ENCODE data around the gene JAG1.

Gene JAG1

DNA sequence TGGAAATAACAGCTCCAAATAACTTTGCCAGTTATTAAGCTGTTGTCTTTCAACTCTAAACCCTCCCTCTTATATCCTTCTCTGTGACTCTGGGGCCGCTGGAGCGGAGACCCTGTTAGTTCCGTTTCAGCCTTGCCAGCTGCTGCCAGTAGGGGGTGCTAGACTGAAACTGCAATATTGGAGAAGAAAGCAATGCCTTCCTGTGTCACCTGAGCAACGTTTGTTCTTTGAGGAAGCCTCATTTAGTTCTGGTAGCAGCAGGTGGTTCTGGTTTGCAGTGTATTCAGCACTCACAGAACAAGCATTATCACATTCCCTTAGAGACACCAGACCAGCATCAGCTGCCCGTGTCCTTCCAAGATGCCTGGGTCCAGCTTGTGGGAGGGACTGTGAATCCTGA, 22.9 kb upstream of the JAG1 start:
- no peak for DNase-seq

DNA sequence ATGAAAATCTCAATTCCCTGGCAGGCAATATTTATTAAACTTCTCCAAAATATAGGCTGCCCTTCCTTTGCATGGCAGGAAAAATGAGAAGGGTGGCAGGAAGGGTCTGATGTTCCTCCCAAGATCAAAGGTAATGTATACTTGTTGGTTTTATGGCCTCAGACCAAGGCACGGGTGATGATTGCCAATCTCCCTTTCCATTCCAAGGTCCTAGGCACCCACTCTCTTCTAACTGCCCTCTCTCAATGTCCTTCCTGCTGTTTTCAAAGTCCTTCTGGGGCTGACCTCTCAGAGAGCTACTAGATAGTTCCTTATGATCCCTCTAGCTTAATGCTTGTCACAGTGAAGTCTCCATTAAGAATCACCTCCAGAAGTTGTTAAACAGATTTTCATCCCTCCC, 15.6 kb upstream of the JAG1 start:
- DNase-seq = no peak

DNA sequence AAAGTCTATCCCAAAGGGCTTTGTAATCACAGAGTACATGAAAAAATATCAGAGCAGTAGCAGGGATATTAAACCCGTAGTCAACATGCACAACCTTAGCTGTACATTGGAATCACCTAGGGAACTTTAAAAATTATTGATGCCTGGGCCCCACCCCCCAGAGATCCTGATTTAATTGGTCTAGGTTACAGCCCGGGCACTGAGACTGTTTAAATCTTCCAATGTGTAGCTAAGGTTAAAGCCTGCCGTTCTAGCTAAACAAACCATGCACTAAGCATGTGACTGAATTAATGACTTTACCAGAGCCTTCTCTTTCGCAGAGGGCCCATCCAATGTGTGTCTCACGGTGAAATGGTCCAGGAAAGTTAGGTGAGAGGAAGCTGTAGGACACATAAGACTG, 14.1 kb upstream of the JAG1 start:
- no peak for DNase-seq

DNA sequence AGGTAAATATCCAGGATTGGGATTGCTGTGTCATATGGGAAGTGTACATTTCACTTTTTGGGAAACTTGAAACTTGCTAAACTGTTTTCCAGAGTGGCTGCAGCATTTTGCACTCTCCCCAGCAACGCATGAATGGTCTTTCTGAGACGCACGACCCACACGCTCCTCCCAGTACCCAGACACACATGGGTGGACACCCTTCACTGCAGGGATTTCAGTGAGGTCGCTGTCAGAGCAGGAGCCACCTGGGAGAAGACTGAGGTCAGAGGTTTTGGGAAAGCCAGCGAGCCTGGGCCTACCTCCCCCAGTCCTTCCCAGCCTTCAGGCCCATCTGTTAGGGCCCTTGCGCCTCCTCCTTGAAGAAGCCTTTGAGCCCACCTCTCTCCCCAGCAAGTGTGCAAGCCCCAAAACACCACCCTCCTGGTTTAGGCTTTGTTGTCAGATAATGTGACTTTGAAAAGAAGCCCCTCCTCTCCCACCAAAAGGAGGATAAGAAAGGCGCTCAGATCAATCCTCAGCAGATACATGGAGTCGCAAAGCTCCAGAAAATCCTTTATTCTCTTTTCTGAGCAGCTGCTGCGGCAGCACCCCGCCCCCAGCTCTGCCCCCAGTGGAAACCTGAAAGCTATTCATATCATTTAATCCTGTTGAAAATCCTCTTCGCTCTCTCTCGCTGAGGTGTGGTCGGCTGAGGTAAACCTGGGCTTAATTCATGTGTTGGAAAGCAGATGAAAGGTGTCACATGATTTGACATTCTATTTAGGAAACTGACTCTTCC, 12.7 kb upstream of the JAG1 start:
- no peak for DNase-seq

DNA sequence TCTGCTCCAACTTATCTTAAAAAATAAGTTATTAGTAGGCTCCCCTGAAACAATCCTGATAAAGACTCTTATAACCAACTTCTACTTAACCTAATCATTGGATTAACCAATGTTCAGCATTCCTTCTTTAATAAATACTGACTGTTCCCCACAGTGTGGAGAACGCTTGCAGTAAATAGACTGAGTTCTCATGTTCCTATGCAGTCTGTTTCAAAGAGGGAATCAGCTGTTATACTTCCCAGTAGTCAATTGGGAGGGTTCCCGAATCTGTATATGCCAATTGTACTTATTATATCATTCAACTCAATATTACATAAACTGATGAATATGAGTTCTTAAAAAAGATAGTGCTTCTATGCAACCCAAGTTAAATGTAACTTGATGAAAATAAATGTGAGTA, 9.7 kb upstream of the JAG1 start:
- no peak for DNase-seq

DNA sequence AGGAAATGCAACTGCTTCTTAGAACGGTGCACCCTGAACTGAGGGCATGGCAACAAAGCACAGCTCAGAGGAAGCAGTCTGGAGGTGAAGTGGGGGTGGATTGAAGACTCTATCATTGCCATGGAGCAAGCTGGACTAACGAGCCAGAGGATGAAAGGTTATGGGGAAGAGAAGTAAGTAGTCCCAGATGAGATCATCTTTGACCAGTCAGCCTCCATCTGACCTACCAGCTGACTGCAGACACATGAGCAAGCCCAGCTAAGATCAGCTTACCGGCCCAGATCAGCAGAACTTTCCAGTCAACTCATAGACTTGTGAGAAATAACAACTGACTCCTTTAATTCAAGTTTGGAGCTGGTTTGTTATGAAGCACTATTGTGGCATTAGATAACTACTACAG, 9.1 kb upstream of the JAG1 start:
- no peak for DNase-seq

DNA sequence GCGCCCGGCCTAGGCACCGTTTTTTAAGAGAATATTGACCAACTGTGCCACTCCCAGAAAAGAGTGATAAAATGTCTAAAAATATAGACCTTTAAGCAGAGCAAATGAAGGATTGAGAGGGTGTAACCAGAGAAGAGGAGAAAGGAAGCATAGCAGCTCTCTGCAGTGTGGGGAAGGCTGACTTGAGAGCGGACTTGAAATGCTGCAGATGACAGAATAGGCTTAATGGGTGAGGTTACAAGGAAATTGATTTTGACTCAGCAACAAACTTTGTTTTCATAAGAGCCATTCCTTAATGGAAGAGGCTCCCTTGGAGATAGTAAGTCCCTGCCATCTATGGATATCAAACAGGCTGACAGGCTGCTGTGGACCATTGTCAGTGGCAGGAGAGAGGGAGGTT, 7.7 kb upstream of the JAG1 start:
- DNase-seq = no peak

DNA sequence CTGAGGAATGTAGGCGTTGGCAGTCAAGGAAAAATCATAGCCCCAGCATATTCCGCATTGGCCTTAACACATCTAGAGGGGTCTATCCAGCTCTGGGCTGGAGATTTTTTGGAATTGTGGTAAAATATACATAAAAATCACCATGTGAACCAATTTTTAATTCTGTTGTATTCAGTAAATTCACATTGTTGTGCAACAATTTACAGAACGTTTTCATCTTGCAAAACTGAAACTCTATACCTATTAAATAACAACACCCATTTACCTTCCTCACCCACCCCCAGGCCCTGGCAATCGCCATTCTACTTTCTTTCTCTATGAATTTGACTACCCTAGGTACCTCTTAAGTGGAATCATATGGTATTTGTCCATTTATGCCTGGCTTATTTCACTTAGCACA, 6.8 kb upstream of the JAG1 start:
- no peak for DNase-seq

DNA sequence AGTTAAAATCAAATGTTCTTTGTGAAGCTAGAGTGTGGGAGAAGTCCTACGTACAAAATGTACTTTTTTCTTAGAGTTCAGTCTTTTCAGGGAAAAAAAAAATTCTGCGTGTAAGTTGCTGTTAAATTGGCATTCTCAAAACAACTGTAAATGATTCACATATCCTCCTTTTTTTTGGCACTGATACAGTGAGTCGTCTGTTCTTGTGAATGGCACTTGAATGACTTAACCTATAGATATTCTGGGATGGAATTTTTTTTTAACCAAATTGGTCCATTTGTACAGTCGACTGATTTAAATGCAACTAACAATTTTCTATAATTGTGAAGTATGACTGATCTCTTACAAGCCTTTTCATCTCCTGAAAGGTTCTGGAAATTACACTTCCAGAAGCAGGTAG, 5.5 kb upstream of the JAG1 start:
- no peak for DNase-seq

DNA sequence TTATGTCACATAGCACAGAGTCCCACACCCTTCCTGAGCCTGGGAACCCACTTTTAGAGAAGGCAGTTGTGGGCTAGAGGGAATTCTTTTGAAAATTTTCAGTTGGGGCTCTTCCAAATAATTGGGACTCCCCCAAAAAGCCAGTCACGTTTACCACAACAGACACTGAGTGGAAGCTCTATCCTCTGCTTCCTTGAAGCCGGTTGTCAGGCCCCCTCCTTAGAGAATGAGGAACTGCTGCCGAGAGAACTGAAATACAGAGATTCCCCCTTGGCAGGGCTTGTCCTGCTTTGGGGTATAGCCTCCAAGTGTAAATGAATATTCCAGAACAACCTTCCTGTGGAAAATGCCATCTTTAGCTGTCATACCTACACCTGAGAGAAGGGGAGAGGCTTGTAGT, 2.7 kb upstream of the JAG1 start:
- no peak for DNase-seq

DNA sequence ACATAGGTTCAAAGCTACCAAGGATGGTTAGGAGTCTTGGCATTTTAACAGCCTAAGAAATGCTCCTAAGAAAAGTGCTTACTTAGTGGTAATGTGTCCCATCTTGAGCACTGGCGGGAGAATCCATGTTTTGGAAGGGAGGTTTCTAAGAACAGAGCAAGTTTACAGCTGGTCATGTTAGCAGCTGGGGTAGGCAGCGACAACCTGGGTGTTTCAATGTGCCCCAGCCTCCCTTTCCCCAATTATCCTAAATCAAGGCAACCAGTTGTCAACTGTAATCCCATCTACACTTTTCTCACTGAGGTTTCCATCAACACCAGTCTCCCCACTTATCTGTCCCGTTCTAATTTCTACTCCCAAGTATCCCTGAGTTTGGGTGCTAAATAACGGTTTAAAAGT, 1.6 kb upstream of the JAG1 start:
- DNase-seq = no peak

DNA sequence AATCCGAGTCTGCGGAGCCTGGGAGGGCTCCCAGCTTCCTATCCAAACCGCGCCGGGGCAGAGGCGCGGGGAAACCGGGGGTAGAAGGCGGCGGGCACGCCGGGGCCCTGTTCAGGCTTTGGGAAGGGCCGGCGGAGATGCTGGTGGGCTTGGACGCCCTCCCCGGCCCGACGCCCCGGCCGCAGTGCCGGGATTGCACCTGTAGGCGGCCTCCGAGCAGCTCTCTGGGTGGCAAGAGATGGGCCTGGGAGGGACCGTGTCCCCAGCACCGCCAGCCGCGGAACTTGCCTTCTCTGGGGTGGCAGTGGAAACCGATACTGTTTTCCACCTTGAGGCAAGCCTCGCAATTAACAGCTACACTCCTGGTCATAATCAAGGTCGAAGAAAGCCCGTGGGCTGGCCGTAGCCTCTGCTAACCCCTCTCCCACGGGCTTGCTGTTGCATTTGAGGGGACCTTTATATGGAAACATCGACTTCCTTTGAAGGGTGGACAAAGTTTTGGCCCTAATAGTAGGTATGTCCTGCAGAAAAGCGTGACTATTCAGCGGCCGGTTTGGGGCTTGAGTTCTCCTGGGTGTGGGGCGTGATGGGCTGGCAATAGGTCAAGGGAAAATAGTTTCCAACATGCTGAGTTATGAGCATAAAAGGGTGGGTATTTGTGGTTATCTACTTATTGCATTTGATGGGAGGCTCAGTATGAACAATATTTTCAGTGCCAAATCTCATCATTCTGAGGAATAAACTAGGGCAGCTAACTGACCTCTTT, 1.1 kb upstream of the JAG1 start:
- peak; percentile 70 for DNase-seq

DNA sequence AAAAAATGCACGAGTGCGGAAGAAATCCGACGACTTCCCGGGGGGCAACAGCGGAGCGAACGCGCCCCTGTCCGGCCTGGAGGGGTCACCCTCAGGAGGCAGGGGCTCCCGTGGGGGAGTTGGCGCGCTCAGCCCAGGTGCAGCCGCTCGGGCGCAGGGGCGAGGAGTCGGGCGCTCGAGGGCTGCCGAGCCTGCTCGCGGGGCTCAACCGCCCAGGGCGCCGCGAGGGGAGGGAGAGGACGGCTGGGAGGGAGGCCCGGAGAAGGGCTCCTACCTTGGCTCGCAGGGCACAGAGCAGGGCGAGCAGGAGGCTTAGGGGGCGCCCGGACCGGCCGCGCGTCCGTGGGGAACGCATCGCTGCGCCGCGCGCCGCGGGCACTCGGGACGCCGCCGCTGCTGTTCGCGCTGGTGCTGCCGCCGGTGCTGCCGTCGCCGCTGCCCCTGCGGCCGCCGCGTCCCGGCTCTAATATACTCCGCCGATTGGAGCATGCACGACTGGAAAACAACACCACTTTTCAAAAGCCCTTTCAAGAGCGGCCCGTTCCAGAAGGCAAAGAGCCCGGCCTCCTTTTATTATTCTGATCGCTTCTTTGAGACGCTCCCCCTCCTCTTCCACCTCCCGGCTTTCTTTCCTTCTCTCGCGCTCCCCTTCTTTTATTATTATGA, 490 bp downstream of the JAG1 start:
- peak; percentile 77 for DNase-seq

DNA sequence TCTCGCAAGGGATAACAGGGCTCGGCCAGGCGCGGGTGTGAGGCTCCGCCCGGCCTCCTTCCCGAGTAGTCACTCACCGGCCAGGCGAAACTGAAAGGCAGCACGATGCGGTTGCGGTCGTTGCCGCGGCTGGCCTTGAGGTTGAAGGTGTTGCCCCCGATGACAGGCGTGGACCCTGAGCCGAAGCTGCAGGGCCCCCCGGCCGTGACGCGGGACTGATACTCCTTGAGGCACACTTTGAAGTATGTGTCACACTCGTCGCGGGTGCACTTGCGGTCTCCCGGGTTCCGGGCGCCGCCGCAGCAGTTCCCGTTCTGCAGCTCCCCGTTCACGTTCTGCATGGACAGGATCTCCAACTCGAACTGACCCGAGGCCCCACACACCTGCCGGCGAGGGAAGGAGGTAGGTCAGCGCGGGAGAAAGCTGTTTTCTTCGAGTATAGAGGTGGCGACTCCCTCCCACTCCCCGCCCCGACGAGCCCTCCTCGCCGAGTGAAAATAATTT, 1.1 kb downstream of the JAG1 start:
- peak; percentile 65 for DNase-seq

DNA sequence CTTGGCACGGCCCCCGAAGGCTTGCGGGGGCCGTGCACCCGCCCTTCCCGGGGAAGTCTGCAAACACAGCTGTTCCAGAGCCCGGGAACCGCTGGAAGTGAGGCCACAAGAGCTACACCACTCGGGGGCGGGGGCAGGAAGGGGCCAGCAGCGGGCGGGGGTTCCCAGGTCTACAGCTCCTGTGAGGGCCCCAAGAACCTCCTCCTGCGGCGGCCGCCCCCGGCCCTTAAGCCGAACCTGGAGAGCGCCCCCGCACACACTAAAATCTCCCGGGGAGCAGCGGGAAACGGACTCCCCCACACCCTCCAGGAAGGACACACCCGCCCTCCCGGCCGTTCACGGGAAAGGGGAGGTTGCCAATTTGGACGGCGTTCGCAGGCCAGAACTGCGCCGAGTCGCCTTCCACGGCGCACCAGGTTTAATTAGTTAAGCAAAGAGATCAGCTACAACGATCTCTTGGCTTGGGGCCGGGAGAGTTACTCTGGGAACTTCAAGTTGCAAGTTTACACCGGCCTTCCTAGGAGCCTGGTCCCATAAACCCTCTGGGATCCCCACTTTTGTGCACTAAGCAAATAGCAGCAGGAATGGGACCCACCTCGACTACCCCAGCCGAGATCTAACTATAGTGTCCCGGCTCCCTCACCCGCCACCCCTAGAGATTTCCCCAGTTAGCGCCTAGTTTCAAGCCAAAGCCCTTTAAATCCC, 1.7 kb downstream of the JAG1 start:
- DNase-seq = no peak

DNA sequence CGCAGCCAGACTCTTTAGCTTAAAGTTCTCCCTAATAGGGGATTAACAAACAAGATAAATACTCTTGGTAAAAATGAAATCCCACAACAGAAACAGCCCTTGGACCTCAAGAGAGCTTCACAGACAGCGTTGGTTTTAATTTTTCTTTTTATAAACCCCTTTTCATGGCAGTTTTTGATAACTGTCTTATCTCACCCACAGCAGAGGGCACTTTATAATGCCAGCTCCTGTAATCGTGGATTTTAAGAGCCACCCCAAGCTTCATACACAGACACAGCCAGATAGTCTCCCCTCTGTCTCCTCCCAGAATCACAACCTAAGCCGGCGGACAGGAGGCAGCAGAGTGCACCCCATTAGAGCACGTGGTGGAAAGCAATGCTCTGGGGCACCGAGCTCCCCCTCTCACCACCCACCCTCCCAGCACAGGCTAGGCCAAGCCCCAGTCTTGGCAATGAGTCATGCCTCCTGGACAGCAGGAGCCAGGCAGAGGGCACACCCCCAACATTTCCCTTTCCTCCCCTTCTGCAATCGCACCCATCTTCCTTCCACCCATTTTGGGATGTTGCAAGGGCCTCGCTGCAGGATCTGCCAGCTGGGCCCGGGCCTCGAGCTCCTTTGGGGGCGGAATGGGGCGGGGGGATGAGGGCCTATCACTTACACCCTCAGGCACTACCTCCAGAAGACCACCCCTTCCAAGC, 2.4 kb downstream of the JAG1 start:
- no peak for DNase-seq

DNA sequence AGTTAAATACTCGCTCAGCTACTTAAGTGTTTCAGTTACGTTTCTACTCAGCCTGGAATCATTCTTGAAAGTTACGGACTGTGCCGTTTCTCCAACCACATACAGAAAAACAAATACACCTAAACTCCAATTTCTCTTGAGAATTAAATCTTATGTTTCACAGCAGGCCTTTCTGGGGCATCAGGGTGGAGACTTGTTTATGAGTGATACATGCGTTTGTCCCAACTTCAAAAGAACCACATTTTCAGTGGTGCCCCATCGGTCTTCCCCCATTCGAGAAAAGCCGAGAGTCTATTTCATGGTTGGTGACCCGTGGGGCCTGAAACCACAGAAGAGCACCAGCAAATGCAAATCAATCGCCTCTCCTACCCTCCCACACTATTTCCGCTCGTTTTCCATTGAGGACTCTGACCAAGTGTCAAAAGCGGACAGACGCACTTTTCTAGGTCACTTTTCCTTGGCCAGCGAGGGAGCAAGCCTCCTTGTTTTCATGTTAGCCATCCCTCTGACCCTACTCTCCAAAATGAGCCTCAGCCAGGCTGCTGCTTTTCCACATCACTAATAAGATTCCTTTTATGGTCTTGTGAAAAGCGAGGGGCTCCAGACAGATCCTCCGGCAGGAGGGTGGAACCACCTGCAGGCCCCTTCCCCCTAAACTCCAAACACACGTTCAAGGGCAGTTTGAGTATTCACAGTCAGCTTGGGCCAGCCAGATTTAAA, 3.1 kb downstream of the JAG1 start:
- peak; percentile 24 for DNase-seq

DNA sequence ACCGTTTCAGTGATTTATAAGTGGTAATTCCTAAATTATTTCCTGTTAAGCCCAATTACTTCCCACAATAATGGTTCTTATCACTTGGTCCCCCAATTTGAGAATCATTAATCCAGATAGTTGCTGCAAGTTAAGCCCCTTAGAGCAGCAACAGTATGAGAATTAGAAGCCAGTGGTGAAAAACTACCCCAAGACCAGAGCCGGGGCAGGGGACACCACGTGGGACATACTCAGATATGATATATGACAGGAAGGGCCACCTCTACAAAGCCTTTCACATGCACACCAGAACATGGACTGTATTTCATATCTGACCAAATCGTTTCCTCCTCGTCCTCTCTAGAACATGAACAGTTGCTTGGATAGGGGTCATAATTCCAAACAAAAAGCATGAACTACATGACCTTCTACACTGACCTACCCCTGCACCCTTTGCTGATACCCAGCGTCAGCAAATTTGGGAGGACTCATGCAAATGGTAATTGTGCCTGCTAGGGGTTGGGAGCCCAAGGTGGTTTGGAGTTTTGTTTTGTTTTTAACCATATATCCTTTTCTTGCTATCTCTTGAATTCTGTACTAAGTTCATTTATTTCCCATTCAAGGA, 3.9 kb downstream of the JAG1 start:
- no peak for DNase-seq

DNA sequence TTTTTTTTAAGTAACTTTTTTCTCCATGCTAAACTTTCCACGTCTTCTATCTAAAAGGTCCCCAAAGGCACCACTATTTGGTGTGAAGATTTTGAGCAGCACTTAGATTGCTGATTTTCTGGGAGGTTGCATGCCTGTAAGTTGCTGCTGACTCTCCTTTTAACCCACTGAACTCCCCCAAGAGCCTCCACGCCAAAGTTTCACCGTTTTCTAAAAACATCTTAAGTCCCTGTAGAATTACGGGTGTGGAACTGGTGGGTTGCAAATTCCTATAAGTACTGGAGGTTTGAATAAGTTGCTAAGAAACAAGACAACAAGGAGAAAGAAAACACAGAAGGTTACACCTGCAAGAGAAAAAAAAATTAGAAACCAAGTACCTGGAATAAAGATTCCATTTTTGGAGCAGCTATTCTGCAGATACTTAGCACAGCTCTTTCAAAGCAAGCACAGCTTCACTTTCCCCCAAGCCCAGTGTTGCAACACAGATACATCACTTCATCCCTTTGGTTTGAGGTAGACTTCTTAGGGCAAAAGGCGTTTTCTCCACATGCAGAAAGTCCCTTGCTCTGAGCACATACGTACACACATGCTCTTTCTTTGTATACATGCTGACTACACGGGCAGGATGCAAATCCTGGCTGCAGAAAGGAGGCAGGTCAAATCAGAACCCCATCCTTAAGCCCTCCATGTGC, 5.0 kb downstream of the JAG1 start:
- no peak for DNase-seq

DNA sequence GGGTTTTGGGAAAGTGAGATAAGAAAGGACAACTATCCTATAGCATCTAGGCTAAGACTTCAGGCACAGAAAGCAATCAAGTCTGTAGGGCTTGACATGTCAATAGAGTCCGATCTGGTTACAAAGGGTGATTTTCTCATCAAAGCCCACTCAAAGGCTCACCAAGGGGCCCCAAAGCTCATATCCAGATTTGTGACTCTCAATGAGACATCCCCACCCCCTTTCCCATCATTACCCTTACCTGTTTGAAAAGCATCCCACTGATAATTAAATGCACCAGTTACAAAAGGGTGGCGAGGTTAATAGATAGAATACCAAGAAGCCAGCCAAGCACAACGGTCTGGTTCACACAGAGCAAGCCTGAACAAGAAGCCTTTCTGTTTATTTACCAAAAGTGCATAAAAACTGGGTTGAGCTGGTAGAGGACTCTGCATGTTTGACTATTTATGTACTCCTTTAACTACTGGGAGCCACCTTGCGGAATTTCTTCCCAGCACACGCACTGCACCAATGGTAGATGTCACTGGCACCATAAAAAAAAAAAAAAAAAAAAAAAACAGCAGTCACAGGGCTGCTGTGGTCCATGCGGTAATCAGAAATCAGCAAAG, 6.1 kb downstream of the JAG1 start:
- peak; percentile 75 for DNase-seq

DNA sequence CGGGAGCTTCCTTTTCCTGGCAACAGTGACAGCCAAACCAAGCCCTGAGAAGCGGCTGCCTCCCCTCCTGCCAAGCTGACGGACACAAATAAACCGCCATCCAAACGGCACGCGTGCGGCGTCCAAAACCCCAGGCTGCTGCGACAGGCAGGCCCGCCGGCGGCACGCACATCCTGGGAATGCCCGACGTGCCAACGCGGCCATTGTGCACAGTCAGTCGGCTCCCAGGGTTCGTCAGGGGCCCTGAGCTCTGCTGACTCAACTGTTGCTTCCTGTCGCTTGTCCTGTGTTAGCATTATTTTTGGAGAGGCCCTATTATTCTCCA, 6.8 kb downstream of the JAG1 start:
- DNase-seq = no peak
